ENCODE measurements around the gene TMSB10.
A peak's percentile ranks its signal among the peaks of the same experiment; 100 is the strongest.
"Not testable (repeated sequence)": the region's sequence is repeated elsewhere in the genome, so short reads cannot be mapped to it uniquely, and the experiment has no call there.

TMSB10 gene

GRCh38 chr2:84904717-84905174 lies 710 bp upstream of the TMSB10 start:
- DNase-seq: no peak

- DNase-seq: no peak
These were observed 848 bp downstream of the TMSB10 start for GRCh38 chr2:84906108-84906899.

GRCh38 chr2:84906900-84907714 lies 1.7 kb downstream of the TMSB10 start:
- DNase-seq: no peak

- no peak for DNase-seq
These were observed 3.7 kb downstream of the TMSB10 start for GRCh38 chr2:84908948-84909713.

- DNase-seq: no peak
These were observed 5.8 kb downstream of the TMSB10 start for GRCh38 chr2:84911135-84911678.

GRCh38 chr2:84912984-84913383 lies 7.5 kb downstream of the TMSB10 start:
- no peak for DNase-seq

- DNase-seq: no peak
These were observed 8.9 kb downstream of the TMSB10 start for GRCh38 chr2:84914334-84914733.

- not testable (repeated sequence) for DNase-seq
These were observed 10.2 kb downstream of the TMSB10 start for GRCh38 chr2:84915675-84916074.

GRCh38 chr2:84917821-84918220 lies 12.4 kb downstream of the TMSB10 start:
- DNase-seq: not testable (repeated sequence)

GRCh38 chr2:84918430-84918829 lies 13.0 kb downstream of the TMSB10 start:
- DNase-seq: no peak

GRCh38 chr2:84919885-84920580 lies 14.6 kb downstream of the TMSB10 start:
- DNase-seq: no peak

GRCh38 chr2:84923009-84923408 lies 17.6 kb downstream of the TMSB10 start:
- DNase-seq: no peak

- DNase-seq: peak; percentile 89
These were observed 19.0 kb downstream of the TMSB10 start for GRCh38 chr2:84924173-84925106.

- DNase-seq: no peak
These were observed 19.9 kb downstream of the TMSB10 start for GRCh38 chr2:84925336-84925723.

- DNase-seq: peak; percentile 87
These were observed 20.4 kb downstream of the TMSB10 start for GRCh38 chr2:84925724-84926376.

GRCh38 chr2:84927275-84927627 lies 21.8 kb downstream of the TMSB10 start:
- no peak for DNase-seq

- DNase-seq: no peak
These were observed 25.9 kb downstream of the TMSB10 start for GRCh38 chr2:84931384-84931821.

GRCh38 chr2:84938194-84938879 lies 32.9 kb downstream of the TMSB10 start:
- DNase-seq: no peak

GRCh38 chr2:84939426-84940087 lies 34.1 kb downstream of the TMSB10 start:
- DNase-seq: no peak
